H1 (cell line): Measurements from ENCODE around the gene ASIC2. TPM values are rescaled to one million over a fixed set of nuclear protein-coding genes. Genes with fewer than 3 reads are reported as not detected.

ENCODE experiments used
- CHD2 ChIP-seq: IDR thresholded peaks from 2 replicates; pipeline ENCODE4 v1.6.1; 2012; ENCODE audit warnings: low read length, improper control_type of control experiment
- CTCF ChIP-seq, 3 experiments: IDR thresholded peaks; 1 replicate in 2 of 3; 2 replicates in 1 of 3; pipeline versions ENCODE4 v1.5.1 to v1.6.1; 2011; ENCODE audit warnings: low read length in 3 of 3, mild to moderate bottlenecking in 3 of 3, inconsistent platforms in 2 of 3, low read depth in 1 of 3, moderate library complexity in 1 of 3; ENCODE audit not compliant: insufficient read depth in 1 of 3; ENCODE audit errors: control extremely low read depth in 1 of 3
- EGR1 ChIP-seq: IDR thresholded peaks from 2 replicates; pipeline ENCODE4 v1.6.1; 2011; ENCODE audit warnings: low read depth, low read length, borderline replicate concordance
- NRF1 ChIP-seq: IDR thresholded peaks from 2 replicates; pipeline ENCODE4 v1.6.1; 2011; ENCODE audit warnings: mild to moderate bottlenecking, low read depth, low read length, improper control_type of control experiment
- polyA plus RNA-seq, 7 experiments: library from polyadenylated mRNA; depleted of rRNA in 3 of 7; stranded (reverse) in 5 of 7; unstranded in 2 of 7; fragments of >200 nt in 5 of 7; fragments of 200-250 nt in 2 of 7; gene quantifications; 1 replicate in 5 of 7; 2 replicates in 1 of 7; 4 replicates in 1 of 7; pipeline versions ENCODE4 v1.2.1 to v1.2.3, GENCODE V29; 2011 to 2013; ENCODE audit warnings: missing spikeins in 2 of 7, mixed read lengths in 2 of 7
- total RNA-seq: library from RNA; stranded (reverse); fragmentation: NEBNext Ultra II Directional; extraction: Animal tissue kit (Norgen Biotek cat#: 25700); gene quantifications from 2 replicates; pipeline ENCODE4 v1.2.1, GENCODE V29; 2021
- TF ChIP-seq, protein P1 (sequence below): IDR thresholded peaks from 2 replicates; pipeline ENCODE4 v1.6.1; 2011; ENCODE audit warnings: low read depth, mild to moderate bottlenecking, low read length; ENCODE audit not compliant: insufficient read depth

ASIC2 gene
- total and polyA plus RNA-seq, 2 of the 8 experiments (the other 6 are each of a cell fraction or from before 2014, with no cell fraction given): 0.86 to 1.2 TPM

GRCh38 chr17:33330877-33331276 is 37.8 kb upstream of the ASIC2 start (continued):
- TF ChIP-seq CTCF (IDR thresholded peaks at IDR 0.05; ENCODE audit: control extremely low read depth in 1 of 3, insufficient read depth in 1 of 3, low read depth in 1 of 3, low read length in 3 of 3) (no peak), NRF1 (no peak), EGR1 (no peak), CHD2 (no peak)
- TF ChIP-seq, protein P1, sequence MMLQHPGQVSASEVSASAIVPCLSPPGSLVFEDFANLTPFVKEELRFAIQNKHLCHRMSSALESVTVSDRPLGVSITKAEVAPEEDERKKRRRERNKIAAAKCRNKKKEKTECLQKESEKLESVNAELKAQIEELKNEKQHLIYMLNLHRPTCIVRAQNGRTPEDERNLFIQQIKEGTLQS: no peak
